Measurements from ENCODE around the gene MUC5AC.

GRCh38 chr11:1122664-1123002 lies 35.1 kb upstream of the MUC5AC start:
- TF ChIP-seq CTCF (IDR thresholded peaks at IDR 0.05) (no peak), POLR2A (IDR thresholded peaks at IDR 0.05) (no peak)

All from heart left ventricle (tissue), 13 donors.